Mucosa of gallbladder (tissue), 1 donor: ENCODE data around the gene SLC12A3. TPM values are rescaled to one million over a fixed set of nuclear protein-coding genes. Genes with fewer than 3 reads are reported as not detected.

ENCODE experiments used
- DNase-seq: peaks from one replicate; pipeline ENCODE4 v3.0.0-alpha.2; 2020; ENCODE audit warnings: low spot score
- total RNA-seq: library from RNA; stranded (reverse); gene quantifications from one replicate; pipeline ENCODE4 v1.2.1, GENCODE V29; 2021
- donor health status: DM: no; HTN: no; CAD: no.

Gene SLC12A3
- total RNA-seq, 1 donor from 2014 or later: 0.20 TPM

DNA sequence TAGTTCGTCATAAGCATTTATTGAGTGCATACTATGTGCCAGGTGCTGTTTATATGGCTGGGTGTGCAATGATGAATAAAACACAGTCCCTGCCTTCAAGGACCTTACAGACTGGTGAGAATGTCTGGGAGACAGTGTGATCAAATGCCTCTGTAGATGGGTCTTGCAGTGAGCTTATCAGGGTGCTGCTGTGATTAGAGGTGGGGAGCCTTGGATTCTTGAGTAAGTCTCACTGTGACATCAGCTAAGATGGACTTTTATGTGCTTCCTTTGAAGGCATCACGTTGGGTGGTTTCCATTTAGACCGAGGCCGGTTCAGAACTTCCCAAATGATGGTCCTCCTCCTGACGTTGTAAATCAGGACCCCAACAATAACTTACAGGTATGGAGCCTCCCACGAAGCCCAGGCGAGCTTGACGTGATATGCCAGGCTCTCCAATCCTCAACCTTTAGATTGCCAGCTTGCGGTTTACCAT, 76.9 kb downstream of the SLC12A3 start:
- DNase-seq: no peak

DNA sequence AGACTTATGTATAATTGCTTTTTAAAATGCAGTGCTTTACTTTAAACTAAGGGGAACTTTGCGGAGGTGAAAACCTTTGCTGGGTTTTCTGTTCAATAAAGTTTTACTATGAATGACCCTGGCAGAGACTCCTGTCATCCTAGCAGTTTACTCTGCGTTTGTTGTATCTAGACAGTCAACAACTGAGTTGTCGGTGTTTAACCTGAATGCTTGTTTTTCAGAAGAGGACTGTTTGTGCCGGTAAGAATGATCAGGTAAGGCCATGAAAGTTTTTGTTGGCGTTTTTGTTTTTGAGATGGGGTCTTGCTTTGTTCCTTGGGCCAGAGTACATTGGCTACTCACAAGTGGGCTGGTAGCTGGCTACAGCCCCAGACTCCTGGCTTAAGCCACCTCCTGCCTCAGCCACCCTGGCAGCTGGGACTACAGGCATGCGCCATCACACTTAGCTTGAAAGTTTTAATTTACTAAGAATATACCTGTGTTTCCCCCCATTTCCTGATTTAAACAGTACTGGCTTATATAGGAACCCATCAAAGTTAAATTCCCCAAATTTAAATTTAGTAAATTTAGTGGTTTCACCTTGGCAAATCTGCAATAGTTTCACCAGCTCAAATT, 78.9 kb downstream of the SLC12A3 start:
- no peak for DNase-seq

DNA sequence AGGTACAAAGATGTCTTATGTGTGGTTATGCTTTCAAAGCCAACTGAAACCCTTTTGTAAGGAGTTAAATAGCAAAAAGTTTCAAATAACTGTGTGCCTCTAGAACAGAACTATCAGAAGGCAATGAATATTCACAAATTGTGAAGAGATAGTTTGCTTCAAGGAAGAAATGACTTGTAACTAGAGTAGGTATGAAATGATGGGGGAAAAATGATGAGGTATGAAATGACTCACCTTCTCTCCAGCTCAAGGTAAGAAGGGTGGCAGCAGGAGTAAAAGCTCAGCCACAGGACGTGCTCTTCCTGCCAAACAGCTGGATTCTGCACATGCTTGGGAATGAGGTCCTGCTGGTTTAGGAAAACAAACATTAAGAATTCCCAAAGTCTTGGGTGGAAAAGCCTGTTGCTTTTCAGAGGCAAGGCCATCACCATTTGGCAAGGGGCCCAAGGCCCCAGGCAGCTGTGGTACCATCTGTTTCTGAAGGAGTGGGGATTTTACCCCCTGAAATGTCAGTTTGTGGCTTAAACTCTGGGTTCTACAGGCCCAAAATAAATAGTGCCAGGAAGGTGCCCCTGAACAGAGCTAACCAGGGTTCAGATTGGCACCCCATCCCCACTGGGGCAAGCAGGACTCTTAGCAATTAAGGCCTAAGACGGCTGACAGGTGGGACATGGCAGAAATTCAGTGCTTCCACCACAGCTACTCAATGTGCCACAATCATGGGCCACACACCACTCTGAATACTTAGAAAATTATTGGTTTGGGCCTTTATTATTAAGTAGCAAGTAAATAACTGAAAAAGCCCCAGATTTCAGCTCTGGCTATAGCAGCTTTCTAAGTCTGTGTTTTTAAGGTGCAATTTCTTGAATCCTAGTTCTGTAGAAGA, 80.2 kb downstream of the SLC12A3 start:
- no peak for DNase-seq

DNA sequence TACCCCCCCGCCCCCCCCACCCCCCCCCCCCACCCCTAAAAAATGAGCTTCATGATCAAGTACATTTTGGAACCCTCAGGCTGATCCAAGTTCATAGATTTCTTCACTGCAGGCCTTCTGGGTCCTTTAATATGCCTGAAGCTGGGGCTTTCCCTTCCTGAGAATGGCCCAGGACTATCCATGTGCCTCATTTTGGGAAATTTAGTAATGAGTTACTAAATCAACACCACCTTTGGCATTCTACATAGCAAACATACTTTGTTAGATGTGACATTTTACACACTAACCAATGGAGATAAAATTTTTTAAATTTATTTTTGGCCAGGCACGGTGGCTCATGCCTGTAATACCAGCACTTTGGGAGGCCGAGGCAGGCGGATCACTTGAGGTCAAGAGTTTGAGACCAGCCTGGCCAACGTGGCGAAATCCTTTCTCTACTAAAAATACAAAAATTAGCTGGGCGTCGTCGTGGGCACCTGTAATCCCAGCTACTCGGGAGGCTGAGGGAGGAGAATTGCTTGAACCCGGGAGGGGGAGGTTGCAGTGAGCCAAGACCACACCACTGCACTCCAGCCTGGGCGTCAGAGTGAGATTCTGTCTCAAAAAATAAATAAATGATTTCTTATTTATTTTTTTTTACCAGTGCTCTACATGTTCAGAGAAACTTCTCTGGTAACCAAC, 81.0 kb downstream of the SLC12A3 start:
- no peak for DNase-seq

DNA sequence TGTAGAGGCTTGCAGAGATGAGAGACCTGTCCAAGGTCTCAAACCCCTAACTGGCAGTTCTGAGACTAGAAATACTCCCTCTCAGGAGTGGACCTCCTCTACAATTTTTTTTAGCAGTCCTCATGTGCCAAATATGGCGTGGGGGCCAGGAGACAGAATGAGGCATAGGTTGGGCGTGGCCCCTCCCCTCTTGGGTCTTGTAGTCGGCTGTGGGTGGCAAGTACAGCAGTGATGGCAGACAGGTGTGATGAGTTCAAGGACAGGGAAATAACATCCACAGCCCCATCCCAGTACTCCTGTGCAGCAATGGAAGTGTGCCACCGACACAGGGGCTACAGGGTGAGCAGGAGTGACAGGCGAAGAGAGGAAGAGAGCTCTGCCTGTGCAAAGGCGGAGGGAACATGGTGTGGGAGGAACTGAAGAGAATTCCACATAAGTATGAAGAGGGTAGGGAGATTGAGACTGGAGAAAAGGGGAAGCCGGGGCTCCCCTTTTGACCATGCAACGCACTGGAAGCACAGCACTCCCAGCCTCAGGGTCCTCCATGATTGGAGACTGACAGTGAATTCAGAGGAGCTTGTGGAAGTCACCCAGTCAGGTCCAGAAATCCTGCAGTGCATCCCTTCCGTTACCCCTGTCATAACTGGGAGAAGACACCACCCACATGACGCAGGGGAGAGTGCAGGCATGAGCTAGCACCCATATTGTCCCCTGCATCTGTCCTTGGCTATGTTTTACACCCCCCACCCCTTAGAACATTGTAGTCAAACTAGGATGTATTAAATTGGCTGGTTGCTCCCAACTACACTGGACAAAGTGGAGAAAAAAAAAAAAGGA, 82.0 kb downstream of the SLC12A3 start:
- DNase-seq: no peak

DNA sequence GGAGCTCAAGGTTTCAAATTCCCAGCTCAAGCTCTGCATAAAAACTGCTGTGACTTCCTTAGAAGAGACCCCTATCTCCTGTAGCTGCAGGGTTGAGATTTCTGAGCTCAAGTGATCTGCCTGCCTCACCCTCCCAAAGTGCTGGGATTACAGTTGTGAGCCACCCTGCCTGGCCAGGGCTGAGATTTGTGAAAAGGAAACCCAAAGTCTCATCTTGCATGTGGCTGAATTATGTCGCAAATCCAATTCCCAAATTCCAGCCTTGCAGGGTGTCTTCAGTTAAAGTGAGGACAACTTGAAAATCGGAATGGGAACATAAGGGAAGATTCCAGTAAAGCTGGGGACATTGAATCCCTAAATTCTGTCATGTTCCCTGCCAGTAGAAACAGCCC, 82.6 kb downstream of the SLC12A3 start:
- DNase-seq: no peak

DNA sequence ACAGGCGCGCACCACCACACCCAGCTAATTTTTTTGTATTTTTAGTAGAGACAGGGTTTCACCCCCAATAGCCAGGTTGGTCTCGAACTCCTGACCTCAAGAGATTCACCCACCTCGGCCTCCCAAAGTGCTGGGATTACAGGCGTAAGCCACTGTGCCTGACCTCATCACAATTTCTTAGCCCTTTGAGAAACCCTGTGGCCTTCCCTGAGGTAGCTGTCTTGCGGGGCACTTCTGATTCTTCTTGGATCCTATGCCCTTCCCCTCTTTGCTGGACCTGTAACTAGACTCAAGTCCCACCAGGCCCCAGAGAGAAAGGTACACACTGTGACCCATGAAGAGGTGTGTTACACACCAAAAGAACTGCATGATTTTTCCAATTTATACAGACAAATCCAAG, 83.2 kb downstream of the SLC12A3 start:
- DNase-seq: no peak

DNA sequence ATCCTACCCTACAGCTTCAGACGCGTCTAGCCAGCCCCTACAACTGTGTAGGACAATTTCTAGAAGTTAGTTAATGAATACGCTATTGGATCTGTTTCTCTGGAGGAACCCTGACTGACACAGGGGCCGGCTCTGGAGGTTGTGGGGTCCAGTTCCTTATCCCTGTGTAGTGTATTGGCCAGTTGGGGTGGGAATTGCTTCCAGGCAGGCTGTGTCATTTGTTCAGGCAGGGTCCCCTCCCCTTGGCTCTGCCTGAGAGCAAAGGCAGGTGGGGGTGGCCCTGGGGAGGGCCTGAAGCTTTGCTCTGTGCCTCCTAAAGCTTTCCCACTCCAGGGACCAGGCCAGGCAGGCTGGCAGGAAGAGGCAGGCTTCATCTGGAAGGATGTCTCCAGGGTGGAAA, 85.0 kb downstream of the SLC12A3 start:
- no peak for DNase-seq

DNA sequence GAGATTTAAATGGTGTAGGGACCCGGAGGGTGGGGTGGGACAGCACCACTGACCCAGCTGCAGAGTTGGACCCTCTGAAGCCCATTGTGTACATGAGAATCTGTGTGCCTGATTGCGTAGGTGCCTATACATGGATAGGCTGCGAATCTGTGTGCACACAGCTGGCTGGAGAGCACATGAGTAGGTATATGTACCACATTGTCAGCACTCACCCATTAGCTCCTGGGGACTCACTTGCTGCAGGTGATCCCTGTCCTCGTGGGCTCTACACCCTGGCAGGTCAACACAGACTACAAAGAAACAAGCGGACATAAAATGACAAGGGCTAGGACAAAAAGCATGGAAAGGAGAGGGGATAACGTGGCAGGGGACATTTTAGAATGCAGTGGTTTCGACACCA, 85.4 kb downstream of the SLC12A3 start:
- DNase-seq: no peak

DNA sequence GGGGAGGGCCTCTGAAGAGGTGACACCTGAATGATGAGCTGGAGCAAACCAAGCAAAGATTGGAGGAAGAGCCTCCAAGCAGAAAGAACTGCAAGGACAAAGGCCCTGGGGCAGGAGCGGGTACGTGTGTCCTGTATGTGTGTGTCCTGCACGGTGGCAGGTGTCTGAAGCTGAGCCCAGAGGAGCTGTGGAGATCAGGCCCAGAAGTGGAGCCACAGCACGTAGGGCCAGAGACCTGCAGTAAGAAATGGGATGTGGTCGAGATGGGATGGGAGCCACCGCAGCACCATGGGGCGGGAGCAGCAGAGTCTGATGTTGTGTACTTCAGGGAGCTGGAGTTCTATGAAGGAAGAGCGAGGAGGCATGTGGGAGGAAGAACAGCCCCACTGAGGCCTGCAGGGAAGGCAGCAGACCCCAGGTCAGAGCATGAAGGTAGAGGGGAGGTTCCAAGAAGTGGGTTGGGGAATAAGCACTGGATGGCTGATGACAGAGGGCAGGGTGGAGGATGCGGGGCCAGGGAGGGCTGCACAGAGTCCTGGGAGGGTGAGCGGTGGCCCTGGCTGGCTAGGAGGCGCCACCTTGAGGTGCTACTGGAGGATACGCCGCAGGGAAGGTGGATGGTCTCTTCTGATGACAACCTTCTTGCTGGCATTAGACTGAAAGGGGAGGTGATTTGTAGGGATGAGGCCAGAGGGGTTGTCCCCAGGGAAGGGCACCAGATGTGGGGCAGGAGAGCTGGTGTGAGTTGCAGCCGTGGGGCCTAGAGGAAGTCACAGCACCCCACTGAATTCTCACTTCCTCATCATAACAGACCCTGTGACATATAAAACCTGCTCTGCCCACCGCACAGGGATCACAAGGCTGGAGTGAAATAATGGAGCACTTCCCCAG, 86.1 kb downstream of the SLC12A3 start:
- DNase-seq: no peak

DNA sequence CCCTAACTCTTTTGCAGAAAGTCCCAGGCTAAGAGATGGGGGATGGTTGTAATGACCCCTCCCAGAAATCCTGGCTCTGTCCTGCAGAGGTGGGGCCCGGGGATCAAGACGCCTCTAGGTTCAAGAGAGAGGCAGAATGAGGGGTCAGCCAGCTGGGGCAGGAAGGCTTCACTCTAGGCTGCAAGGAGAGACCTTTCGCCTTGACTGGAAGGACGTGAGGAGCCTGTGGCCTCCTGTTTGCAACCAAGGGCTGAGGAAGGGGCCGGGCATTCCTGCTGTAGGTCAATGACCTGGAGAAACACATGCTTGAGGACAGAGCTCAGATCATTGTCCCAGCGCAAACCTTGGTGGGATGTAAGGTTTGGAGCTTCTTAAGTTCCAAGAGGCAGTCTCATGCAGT, 88.0 kb downstream of the SLC12A3 start:
- DNase-seq: no peak

DNA sequence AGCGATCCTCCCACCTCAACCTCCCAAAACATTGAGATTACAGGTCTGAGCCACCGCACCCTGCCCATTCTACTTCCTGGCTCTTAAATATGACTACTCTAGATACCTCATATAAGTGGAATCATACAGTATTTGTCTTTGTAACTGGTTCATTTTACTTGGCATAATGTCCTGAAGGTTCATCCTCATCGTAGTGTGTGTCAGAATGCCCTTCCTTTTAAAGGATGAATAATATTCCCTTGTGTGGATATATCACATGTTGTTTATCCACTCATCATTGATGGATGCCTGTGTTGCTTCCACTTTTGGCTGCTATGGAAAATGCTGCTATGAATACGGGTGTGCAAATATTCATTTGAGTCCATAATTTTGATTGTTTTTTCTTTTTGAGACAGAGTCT, 91.1 kb downstream of the SLC12A3 start:
- DNase-seq: no peak

DNA sequence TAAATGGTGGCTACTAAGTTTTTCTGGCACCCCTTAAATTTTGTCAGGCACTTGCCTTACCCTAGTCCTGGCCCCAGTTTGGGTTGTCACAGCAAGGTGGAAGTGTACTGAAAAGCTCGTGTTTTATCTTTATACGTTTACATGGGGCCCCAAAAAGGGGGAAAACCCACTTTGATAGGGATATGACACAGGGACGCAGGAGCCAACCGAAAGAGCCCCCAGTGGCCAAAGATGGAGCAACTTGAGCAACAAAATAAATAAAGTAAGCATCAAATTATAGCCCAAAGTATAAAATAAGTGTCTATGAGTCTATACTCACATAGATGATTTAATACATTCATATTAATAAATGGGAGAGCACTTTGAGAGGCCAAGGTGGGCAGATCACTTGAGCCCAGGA, 91.7 kb downstream of the SLC12A3 start:
- DNase-seq: no peak

DNA sequence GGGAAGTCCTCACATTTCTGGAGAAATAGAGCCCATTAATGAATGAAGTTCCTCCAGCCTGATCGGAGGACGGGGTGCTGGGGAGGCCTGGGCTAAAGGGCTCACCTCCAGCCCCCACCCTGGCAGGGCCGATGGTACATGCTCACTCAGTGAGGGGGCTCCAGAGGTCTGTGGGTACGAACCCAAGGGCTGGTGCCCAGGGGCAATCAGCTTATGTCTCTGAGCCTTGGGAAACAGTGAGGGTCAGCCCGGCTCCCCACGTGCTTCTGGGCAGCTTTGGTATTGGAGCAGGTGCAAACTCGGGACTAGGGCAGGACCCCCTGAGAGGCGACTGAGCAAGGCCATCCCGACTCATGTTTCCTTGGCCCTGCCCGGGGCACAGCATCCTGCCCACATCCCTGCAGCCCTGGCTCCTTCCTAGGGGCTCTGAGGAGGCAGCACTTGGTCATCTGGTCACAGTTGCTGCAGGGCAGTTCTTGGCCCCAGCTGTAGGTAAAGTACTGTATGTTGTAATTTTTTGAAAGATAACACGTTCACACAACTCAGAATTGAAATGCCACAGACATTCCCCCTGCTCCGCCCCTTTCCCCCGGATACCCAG, 95.8 kb downstream of the SLC12A3 start:
- no peak for DNase-seq

DNA sequence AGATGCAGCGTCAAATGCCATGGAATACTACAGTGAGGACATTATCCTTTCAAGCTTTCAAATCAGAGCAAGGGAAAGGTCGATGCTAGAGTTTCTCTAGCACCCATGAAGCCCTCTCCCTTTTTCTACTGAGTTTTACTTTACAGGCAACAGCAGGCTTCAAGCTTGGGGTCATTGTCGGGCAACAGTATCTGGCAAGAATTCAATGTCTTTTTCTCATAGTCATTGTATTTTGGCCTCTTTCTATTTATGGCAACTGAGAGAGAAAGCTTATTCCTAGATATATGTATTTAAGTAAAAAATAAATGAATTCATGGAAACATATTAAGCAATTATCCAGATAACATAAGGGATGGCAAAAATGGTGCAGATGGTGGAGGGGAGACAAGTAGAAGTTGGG, 96.4 kb downstream of the SLC12A3 start:
- no peak for DNase-seq

DNA sequence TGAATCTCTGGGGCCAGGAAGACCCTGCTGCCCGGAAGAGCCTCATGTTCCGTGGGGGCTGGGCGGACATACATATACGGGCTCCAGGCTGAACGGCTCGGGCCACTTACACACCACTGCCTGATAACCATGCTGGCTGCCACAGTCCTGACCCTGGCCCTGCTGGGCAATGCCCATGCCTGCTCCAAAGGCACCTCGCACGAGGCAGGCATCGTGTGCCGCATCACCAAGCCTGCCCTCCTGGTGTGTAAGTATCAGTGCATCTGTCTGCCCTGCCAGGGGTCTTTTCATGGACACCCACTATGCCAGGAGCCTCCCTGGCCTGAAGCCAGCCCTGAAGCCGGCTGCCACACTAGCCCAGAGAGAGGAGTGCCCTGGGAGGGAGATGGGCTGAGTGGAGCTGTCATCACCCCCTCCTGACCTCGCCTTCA, 96.9 kb downstream of the SLC12A3 start, which contains the start of gene CETP:
Gene CETP (plus strand): TSS at position 100 of the 431 bp plus-strand sequence. CDS start 30 bp downstream, at position 130.
- no peak for DNase-seq

DNA sequence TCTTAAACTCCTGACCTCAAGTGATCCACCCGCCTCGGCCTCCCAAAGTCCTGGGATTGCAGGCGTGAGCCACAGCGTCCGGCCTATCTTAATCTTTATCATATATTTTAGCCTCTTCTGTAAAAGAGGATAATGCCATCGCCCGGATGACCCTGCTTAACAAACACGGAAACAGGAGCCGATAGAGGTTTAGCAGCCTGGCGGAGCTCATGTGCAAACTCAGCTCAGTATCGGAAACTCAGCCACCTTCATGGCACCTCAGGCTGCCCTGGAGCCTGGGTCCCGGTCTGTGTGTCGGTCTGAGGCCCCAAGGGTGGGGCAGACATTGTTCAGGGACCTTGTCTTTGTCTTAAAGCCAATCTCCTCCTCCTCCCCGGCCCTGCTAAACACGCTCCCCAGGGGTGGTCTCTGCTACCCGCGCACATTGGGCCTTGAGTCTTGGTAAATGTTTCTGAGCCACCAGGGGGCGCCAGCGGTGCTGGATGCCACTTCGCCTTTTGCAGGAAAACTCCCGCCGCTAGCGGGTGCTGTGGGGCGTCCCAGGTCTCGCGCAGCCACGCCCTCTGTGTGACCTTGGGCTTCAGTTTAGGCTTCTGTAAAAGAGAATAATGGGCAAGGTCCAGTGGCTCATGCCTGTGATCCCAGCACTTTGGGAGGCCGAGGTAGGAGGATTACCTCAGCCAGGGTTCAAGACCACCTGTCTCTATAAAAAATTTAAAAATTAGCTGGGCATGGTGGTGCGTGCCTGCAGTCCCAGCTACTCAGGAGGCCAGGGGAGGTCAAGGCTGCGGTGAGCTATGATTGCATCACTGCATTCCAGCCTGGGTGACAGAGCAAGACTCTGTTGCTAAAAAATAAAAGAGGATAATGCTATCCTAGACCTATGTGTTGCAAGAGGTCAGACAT, 99.5 kb downstream of the SLC12A3 start:
- peak; percentile 91 for DNase-seq
